Measurements from ENCODE around the gene SORBS2. TPM values are rescaled to one million over a fixed set of nuclear protein-coding genes. Genes with fewer than 3 reads are reported as not detected.

The SORBS2 gene
- total and polyA plus RNA-seq, 2 of the 4 experiments (the other 2 are of a cell fraction), result 0.18 TPM; not detected in 1

GRCh38 chr4:185590982-185591381 lies 221.0 kb downstream of the SORBS2 start:
- ChIA-PET CTCF (no interaction called here), POLR2A (ENCODE audit: unreplicated experiment) (no interaction called here)
- no peak overlapping the region for H4K8ac ChIP-seq (ENCODE audit: low read depth in 2 of 2, low read length in 2 of 2)
- peaks cover 12% of the 10 kb centered on the region for H3K27me3 ChIP-seq (ENCODE audit: control insufficient read depth, insufficient read depth, low read length)
- intact Hi-C loops (cut with micrococcal nuclease) (loop anchor here (10.0 kb wide), 1 partner anchor 446 kb away; the partner anchor contains the start of gene SLC25A4), in situ Hi-C loops (cut with MboI; ENCODE audit: low sequenced_read_pairs) (no loop called here), dilution Hi-C loops (cut with HindIII; ENCODE audit: low sequenced_read_pairs, unreplicated experiment) (no loop called here)
- no peaks in the 10 kb centered on the region for H3K36me3 ChIP-seq (ENCODE audit: control insufficient read depth, insufficient read depth, low read length)
- no peak overlapping the region for H3K56ac ChIP-seq (ENCODE audit: extremely low read depth, insufficient read depth, low read length)
- H3K23ac ChIP-seq (ENCODE audit: low read depth, low read length), result no peak overlapping the region
- H2AK5ac ChIP-seq (ENCODE audit: low read depth, low read length), result no peak overlapping the region
- H2BK5ac ChIP-seq (ENCODE audit: low read depth, low read length, poor library complexity, severe bottlenecking), result no peak overlapping the region
- H3K4ac ChIP-seq (ENCODE audit: low read depth, low read length), result no peak overlapping the region
- H3K9me3 ChIP-seq (ENCODE audit: control insufficient read depth, insufficient read depth, low read length), result no peaks in the 10 kb centered on the region
- no CpG with 5 or more reads among the region's 3 CpGs for WGBS, 2 experiments (ENCODE audit: extremely low coverage in 2 of 2, insufficient read length in 1 of 2)
- no peaks in the 10 kb centered on the region for H3K9me1 ChIP-seq (ENCODE audit: insufficient read depth, low read length)
- DNase-seq (no peak), ATAC-seq (ENCODE audit: low read depth) (no peak)
- no peak overlapping the region for H2BK20ac ChIP-seq (ENCODE audit: low read depth, low read length)
- TF ChIP-seq CTCF (conservative IDR thresholded peaks at IDR 0.05; ENCODE audit: low read depth, low read length) (no peak), RFX5 (IDR thresholded peaks at IDR 0.05; ENCODE audit: low read depth, low read length) (no peak), FOS (IDR thresholded peaks at IDR 0.05; ENCODE audit: low read depth, low read length) (no peak), POLR2A (IDR thresholded peaks at IDR 0.05; ENCODE audit: low read depth, low read length) (no peak), NFE2L2 (IDR thresholded peaks at IDR 0.05; ENCODE audit: low read depth, low read length) (no peak), CHD1 (IDR thresholded peaks at IDR 0.05; ENCODE audit: low read depth, low read length) (no peak), RCOR1 (IDR thresholded peaks at IDR 0.05; ENCODE audit: insufficient replicate concordance, low read length) (no peak), RAD21 (IDR thresholded peaks at IDR 0.05; ENCODE audit: low read length) (no peak), SMC3 (IDR thresholded peaks at IDR 0.05; ENCODE audit: low read depth, low read length) (no peak), BHLHE40 (IDR thresholded peaks at IDR 0.05; ENCODE audit: low read depth, low read length) (no peak), CEBPB (IDR thresholded peaks at IDR 0.05; ENCODE audit: low read depth, low read length) (no peak), ELK1 (IDR thresholded peaks at IDR 0.05; ENCODE audit: borderline replicate concordance, low read depth, low read length) (no peak), MAFK (IDR thresholded peaks at IDR 0.05; ENCODE audit: low read depth, low read length) (no peak), MXI1 (IDR thresholded peaks at IDR 0.05; ENCODE audit: borderline replicate concordance, low read depth, low read length) (no peak), USF2 (IDR thresholded peaks at IDR 0.05; ENCODE audit: low read depth, low read length) (no peak), MAZ (IDR thresholded peaks at IDR 0.05; ENCODE audit: borderline replicate concordance, low read depth, low read length) (no peak)
- H3K4me1 ChIP-seq (ENCODE audit: control insufficient read depth, insufficient read depth, low read length), result no peaks in the 10 kb centered on the region
- H2BK120ac ChIP-seq (ENCODE audit: low read depth, low read length), result no peak overlapping the region
- H3K9ac ChIP-seq (ENCODE audit: low read depth, low read length), result no peak overlapping the region
- no peaks in the 10 kb centered on the region for H3K79me1 ChIP-seq (ENCODE audit: low read depth in 1 of 2, low read length in 2 of 2)
- H3K27ac ChIP-seq (ENCODE audit: insufficient read depth, low read length), result no peak overlapping the region
- no peak overlapping the region for H4K5ac ChIP-seq (ENCODE audit: low read depth, low read length)
- no peak overlapping the region for H2AK9ac ChIP-seq (replicated peaks; ENCODE audit: low read depth, low read length, poor library complexity)
- no peak overlapping the region for H2BK15ac ChIP-seq (ENCODE audit: low read depth, low read length)
- H3K4me2 ChIP-seq (ENCODE audit: low read depth, low read length), result no peak overlapping the region
- no peak overlapping the region for H3K14ac ChIP-seq (replicated peaks; ENCODE audit: low read depth, low read length)
- H2AFZ ChIP-seq (replicated peaks; ENCODE audit: low read length, poor library complexity), result no peak overlapping the region
- H4K20me1 ChIP-seq (ENCODE audit: insufficient read depth, low read length), result no peaks in the 10 kb centered on the region
- H4K91ac ChIP-seq (ENCODE audit: insufficient read depth, low read depth, low read length), result no peak overlapping the region
- H3K4me3 ChIP-seq (ENCODE audit: insufficient read depth, low read depth, low read length), result no peak overlapping the region
- no peak overlapping the region for H3K18ac ChIP-seq (ENCODE audit: low read depth, low read length)
- no TSS peak for BruUV-seq (replicated peaks)

All from IMR-90 (cell line).